Measurements from ENCODE around the gene CLECL1. TPM values are rescaled to one million over a fixed set of nuclear protein-coding genes. Genes with fewer than 3 reads are reported as not detected.

CLECL1 gene
- total and polyA plus RNA-seq, 9 of the 15 experiments (the other 6 are each of a cell fraction or from before 2014, with no cell fraction given), result 0.13 to 0.25 TPM; not detected in 7

DNA sequence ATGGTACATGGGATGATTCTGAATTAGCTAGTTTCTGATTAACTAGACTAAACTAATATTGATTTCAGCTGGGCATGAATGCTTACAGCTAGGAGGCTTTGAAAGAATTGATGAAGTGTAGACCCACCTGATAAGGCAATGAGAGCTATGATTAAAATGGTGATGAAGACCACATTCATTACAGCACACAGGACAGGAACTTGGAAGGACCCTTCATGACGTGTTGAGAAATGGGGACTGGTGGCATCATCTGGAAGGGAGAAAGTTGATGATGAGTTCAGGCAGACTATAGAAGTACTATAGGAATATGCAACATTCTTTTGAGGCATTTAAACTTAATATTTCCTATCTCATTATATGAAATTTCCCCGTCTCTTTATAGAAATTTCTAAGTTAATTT, 23.3 kb upstream of the CLECL1 start (continued):
- TF ChIP-seq, protein P1, sequence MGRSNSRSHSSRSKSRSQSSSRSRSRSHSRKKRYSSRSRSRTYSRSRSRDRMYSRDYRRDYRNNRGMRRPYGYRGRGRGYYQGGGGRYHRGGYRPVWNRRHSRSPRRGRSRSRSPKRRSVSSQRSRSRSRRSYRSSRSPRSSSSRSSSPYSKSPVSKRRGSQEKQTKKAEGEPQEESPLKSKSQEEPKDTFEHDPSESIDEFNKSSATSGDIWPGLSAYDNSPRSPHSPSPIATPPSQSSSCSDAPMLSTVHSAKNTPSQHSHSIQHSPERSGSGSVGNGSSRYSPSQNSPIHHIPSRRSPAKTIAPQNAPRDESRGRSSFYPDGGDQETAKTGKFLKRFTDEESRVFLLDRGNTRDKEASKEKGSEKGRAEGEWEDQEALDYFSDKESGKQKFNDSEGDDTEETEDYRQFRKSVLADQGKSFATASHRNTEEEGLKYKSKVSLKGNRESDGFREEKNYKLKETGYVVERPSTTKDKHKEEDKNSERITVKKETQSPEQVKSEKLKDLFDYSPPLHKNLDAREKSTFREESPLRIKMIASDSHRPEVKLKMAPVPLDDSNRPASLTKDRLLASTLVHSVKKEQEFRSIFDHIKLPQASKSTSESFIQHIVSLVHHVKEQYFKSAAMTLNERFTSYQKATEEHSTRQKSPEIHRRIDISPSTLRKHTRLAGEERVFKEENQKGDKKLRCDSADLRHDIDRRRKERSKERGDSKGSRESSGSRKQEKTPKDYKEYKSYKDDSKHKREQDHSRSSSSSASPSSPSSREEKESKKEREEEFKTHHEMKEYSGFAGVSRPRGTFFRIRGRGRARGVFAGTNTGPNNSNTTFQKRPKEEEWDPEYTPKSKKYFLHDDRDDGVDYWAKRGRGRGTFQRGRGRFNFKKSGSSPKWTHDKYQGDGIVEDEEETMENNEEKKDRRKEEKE (IDR thresholded peaks at IDR 0.05; ENCODE audit: borderline replicate concordance in 1 of 2, control insufficient read depth in 1 of 2, low read depth in 2 of 2, low read length in 1 of 2), result 0 out of 4 replicates have a peak, but pooled peaks of 1 of the 2 experiments have one; percentile 18
- TF ChIP-seq, protein P2, sequence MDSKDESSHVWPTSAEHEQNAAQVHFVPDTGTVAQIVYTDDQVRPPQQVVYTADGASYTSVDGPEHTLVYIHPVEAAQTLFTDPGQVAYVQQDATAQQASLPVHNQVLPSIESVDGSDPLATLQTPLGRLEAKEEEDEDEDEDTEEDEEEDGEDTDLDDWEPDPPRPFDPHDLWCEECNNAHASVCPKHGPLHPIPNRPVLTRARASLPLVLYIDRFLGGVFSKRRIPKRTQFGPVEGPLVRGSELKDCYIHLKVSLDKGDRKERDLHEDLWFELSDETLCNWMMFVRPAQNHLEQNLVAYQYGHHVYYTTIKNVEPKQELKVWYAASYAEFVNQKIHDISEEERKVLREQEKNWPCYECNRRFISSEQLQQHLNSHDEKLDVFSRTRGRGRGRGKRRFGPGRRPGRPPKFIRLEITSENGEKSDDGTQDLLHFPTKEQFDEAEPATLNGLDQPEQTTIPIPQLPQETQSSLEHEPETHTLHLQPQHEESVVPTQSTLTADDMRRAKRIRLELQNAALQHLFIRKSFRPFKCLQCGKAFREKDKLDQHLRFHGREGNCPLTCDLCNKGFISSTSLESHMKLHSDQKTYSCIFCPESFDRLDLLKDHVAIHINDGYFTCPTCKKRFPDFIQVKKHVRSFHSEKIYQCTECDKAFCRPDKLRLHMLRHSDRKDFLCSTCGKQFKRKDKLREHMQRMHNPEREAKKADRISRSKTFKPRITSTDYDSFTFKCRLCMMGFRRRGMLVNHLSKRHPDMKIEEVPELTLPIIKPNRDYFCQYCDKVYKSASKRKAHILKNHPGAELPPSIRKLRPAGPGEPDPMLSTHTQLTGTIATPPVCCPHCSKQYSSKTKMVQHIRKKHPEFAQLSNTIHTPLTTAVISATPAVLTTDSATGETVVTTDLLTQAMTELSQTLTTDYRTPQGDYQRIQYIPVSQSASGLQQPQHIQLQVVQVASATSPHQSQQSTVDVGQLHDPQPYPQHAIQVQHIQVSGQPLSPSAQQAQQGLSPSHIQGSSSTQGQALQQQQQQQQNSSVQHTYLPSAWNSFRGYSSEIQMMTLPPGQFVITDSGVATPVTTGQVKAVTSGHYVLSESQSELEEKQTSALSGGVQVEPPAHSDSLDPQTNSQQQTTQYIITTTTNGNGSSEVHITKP (IDR thresholded peaks at IDR 0.05; ENCODE audit: partially characterized antibody), result no peak
- TF ChIP-seq ZNF586 (CRISPR knock-in tag; conservative IDR thresholded peaks at IDR 0.05) (no peak), PPARD (CRISPR knock-in tag; IDR thresholded peaks at IDR 0.05) (no peak), RBFOX2 (IDR thresholded peaks at IDR 0.05; ENCODE audit: low read depth, low read length) (peak; percentile 33; the same call in 1 of the 2 replicates), POLR2AphosphoS5 (IDR thresholded peaks at IDR 0.05; ENCODE audit: control insufficient read depth, insufficient read depth, low read depth, low read length) (peak; percentile 17; the same call in 1 of the 2 replicates)
- TF ChIP-seq, protein P3, sequence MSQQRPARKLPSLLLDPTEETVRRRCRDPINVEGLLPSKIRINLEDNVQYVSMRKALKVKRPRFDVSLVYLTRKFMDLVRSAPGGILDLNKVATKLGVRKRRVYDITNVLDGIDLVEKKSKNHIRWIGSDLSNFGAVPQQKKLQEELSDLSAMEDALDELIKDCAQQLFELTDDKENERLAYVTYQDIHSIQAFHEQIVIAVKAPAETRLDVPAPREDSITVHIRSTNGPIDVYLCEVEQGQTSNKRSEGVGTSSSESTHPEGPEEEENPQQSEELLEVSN (IDR thresholded peaks at IDR 0.05; ENCODE audit: borderline replicate concordance in 1 of 2, extremely low read depth in 1 of 2, insufficient read depth in 1 of 2, insufficient read length in 1 of 2, low read depth in 1 of 2, low read length in 1 of 2, poor library complexity in 1 of 2, severe bottlenecking in 1 of 2), result no peak
